Fibroblast of skin of back (primary cell): ENCODE measurements around the gene ABCA13.
A peak's percentile ranks its signal among the peaks of the same experiment; 100 is the strongest.

Experiments used
- DNase-seq: peaks from one replicate; pipeline ENCODE4 v3.0.0-alpha.2; 2013

ABCA13 gene

DNA sequence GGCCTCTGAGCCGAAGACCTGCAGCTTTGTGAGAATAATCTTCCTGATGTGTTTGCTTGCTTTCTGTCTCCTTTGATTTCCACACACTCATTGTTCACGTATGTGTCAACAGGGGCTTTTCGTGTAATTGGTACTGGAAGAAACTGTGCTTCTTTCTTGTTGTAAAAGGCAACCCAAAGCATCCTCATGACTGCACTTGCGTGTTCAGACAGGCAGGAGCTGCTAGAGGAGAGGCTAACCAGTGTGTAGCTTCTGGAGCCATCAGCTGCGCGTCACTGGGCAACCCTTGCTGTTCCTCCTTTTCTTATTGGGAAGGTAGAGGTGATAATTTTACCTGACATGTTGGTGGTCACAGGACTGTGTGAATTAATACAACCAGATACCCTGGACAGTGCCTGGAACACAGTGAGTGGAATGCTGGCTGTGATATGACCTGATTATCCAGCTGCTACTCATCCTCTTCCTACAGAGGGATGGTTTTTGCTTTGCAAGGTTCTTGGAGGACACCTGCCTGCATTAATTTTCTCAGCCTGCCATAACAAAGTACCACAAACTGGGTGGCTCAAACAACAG is 213.0 kb downstream of the ABCA13 start:
- no peak for DNase-seq

GRCh38 chr7:48387932-48388331 is 216.7 kb downstream of the ABCA13 start:
- no peak for DNase-seq

- no peak for DNase-seq
Observed at GRCh38 chr7:48388911-48389310, 217.7 kb downstream of the ABCA13 start.

DNA sequence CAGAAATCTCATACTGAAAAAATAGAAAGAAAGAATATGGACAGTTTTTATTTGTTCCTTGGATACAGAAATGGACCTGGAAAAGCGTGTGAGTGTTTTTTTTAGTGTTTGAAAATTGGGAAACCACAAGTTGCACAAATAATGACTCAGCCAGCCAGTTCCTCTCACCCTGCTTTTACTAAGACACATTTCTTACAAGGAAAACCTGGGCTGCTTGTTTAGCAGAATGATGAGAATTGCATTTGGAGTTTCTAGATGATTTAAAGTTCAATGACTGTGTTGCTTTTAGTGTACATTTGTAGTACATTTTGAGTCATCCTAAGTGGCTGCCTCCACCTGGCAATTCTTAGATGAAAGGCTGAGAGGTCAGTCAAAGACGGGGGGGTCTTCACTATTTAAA is 218.7 kb downstream of the ABCA13 start:
- DNase-seq, result peak; percentile 8

DNA sequence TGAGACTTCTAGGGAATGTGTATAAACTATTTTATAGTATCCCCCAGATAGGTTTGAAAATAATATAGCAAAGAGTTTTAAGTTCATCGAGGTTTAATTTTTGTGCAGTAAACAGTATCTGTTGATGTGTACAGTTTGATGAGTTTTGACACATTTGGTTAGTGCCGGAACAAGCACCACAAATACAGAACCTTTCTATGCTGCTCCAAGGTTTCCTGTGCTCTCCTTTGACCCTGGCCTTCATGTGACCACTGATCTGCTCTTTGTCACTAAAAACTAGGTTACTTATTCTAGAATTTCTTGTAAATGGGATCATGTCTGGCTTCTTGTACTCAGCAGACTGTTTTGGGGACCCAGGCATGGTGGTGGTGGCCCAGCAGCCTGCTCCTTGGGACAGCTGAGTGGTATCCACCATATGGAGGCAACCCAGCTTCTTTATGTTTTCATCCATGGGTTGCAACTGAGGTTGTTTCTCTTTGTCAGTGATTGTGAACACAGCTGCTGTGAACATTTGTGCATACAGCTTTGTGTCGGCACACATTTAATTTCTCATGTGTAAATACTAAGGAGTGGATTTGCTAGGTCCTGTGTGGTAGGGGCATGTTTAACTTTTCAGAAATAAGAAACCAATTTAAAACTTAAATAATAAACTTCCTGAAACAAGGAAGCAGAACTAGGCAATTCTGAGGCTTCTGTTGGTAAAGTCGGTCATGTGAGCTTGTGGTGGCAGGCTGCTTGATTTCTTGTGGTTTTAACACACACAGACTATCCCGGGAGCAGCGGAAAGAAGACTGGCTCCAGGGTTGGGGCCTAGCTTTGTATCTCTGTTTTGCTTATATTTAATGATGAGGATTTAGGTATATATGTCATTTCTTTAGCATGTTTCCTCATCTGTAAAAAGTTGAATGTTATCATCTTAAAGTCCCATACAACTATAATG is 219.4 kb downstream of the ABCA13 start:
- DNase-seq, result no peak

DNA sequence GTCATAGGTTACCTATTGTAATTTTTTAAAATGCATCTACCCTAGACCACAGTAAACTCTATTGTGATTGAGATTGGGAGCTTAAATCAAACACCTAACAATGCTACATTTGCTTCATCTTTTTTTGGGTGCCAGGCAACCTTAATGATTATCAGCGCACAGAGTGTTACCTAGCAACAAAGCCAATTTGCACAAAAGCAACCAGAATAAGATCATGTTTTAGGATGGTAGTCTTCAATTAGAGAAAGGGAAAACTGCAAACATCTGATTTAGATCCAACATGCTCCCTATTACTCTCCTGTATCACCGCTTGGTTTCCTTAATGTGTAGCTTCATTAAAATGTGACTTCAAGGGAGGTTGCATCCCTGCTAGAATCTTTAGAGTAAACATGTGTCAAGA is 226.9 kb downstream of the ABCA13 start:
- no peak for DNase-seq

GRCh38 chr7:48402721-48403120 is 231.5 kb downstream of the ABCA13 start:
- no peak for DNase-seq

- DNase-seq, result no peak
Observed at GRCh38 chr7:48408731-48409130, 237.5 kb downstream of the ABCA13 start.

DNA sequence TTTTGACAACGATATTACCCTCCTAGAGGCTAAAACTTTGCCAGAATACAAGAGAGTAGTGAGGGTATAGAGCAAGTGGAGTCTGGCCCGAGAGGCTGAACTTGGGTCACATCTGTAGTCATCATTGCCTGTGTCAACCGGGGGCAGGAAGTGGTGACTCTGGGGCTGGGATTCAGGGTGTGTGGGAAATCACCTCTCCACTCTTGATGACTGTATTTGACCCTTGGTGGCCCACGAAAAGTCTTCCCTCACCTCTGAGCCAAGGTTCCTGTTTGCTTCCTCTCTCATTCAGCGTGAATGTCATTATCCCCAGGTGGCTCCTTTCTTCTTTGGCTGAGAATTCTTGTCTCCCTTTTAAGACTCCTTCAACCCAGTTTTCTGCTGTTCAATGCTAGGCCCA is 240.4 kb downstream of the ABCA13 start:
- no peak for DNase-seq

DNA sequence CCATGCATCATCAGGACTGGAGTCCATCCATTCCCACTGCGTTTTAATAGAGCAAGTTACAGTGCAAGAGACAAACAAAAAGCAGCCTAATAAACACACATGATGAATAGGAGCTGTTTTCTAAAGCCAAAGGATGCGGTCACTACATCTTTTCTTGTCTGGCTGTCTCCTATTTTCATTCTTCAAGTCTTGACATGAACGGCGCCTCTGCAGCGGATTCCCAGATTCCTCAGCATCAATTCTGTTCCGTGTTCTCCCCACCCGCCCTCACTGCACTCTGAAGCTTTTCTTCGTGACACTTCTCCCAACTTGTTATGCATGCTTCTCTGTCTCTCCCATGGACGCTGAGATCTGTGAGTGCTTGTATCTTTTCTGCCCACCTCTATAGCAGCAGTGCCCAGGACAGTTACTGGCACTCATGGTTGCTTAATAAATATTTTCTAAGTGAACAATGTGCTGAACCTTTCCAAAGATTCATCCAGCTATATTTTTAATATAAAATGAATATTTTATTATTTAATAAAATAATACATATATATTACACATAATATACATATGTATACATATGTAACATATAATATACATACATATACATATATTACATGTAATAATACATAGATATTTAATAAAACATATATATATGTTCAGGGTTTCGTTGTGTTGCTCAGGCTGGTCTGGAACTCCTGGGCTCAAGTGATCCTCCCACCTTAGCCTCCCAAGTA is 242.9 kb downstream of the ABCA13 start:
- DNase-seq, result no peak

DNA sequence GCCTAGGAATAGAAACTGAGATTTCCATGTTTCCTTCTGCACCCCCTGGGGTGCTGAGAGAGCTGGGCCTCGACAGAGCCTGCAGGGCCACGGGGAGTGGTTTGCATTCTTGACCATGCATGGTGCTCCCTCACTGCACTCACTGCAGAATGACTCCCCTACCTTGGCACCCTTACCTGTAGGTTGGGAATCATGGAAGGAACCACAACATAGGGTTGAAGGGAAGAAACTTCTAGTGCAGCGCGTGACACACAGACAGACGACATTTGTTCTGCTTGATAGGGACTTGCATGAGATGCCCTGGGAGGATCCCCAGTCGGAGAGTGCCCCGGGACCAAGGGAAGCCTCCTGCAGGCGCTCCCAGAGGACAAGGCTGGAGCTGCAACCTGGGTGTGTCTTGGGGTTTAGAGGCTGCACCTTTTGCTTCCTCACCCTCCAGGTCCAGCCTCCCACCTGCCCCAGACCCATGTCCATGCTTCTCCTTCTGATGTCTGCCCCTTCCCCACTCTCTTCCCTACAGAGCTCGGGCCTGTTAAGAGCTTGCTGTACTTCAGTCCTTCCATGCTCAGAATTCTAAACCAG is 245.2 kb downstream of the ABCA13 start:
- DNase-seq, result no peak

GRCh38 chr7:48419401-48419800 is 248.1 kb downstream of the ABCA13 start:
- no peak for DNase-seq

DNA sequence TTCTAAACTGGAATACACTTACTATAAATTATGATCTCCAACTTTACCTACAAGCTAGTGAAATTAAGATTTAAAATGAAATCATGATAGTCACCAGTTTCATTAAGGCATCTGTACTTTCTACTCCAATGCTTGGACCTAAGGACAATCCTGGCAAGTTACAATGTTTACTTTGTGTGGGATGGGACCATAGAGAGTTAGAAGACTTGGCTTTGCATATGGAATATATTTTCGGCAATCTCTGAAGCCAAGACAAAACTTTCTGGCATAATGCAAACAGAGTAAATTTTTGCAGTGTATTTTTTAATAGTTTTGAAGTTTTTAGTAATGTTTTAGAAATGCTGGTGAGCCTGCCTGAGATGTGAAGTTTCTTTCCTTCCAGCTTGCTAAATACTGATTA is 248.9 kb downstream of the ABCA13 start:
- no peak for DNase-seq

DNA sequence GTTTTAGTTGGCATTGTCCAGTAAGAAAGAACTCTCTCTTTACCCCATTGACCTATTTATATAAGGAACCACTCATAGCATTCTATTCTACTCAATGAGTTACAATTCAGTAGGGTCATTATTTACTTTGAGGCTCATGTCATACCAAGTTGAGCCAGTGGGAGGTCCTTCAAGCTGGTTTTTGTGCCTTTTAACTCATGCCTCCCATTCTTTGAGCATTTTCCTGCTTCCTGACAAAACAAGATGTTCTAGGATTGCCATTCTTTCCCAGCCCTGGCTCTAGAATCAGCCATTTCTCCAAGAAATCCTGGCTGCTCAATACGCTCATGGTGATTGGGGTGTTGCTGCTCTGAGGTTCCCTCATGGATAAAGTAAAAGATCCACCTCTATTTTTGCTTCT is 250.1 kb downstream of the ABCA13 start:
- DNase-seq, result peak; percentile 10

DNA sequence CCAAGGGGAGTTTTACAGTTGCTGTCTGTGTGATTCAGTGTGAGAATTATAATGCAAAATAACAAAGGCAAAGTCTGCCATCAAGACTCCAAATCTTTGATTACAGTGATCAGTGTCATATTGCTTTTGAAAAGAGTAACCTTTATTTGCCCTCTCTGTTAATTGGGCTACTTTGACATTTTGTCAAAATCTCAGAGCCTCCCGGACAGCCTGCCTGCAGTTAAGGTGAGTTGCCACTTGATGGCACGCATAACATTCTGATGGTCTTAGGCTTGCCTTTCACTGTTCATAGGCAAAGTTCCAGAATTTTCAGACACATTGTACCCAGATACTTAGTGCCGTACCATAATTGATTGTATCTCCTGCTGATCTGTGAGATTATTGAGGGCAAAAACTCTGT is 253.5 kb downstream of the ABCA13 start:
- DNase-seq, result no peak

GRCh38 chr7:48426331-48426965 is 255.2 kb downstream of the ABCA13 start:
- DNase-seq, result no peak

DNA sequence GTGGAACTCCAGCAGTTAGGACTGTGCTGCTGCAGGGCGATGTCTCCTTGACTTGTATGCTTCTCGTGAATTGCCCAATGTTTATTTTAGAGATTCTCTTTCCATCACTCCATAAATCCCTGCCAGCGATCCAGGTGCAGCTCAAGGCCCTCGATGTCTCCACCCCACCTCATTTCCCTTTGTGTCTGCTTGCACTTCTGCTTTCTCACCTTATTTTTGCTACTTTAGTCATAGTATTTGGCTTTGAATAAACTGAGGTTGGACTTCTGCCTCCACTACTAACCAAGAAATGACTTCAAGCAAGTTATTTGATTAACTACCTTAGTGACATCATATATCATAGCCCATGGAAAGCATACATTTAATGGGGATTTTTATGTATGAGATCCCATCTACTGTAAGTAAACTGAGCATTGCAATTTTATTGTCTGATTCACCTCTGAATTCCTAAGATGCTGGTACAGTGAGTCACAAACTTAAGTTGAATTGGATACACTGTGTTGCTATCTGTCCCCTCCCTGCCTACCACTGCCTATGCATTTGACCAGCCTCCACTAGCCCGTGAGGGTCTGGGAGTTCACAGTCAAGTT is 255.8 kb downstream of the ABCA13 start:
- peak; percentile 49 for DNase-seq

- DNase-seq, result no peak
Observed at GRCh38 chr7:48427671-48428070, 256.4 kb downstream of the ABCA13 start.

DNA sequence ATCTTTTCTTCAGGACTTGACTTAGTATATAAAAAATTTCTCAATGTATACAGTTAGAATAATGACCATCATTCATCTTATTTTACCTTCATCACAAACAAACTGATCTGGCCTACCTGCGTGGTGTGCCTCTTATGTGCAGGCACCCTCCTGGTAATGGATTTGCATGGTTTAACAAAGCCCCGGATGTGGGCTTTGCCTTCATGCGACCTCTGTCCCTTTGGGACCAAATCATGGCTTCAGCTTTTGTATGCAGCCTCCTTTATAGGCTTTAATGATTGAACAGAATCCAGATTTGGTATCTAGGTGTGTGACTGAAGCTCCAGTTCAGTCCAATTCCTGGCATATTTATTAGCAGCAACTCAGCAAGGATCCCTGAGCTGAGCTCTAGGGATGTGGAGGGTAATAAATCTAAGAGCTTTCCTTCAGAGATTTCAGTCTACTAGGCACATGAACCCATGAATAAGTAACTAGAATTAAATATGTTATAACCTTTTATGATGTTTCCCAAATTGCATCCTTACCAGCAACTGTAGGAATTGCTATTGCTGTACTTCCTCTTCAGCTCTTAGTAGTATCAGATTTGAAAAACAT is 256.9 kb downstream of the ABCA13 start:
- DNase-seq, result no peak

- no peak for DNase-seq
Observed at GRCh38 chr7:48429117-48429516, 257.9 kb downstream of the ABCA13 start.

GRCh38 chr7:48438206-48438605 is 266.9 kb downstream of the ABCA13 start:
- DNase-seq, result no peak
